Measurements from ENCODE around the gene MAD1L1.

Gene MAD1L1

DNA sequence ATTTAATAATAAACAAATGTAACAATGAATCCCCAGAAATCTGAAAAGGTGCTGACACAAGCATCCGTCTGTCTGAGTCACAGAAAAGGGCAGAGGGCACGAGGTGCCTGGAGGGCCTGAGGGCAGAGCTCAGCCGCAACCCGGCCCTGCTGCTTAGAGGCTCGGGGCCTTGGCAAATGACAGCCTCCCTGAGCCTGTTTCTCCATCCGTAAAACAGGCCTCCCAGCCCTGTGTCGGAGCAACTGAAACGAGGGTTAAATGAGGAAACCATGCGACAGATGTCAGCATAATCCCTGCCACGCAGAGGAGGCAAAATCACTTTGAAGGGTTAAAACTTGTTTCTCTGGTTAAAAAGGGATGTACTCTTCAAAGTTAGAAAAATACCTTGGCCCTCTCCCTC is 34.2 kb upstream of the MAD1L1 start:
- H3K4me3 ChIP-seq (ENCODE audit: low read depth, low read length) = no peak overlapping the region
- TF ChIP-seq, protein P1, sequence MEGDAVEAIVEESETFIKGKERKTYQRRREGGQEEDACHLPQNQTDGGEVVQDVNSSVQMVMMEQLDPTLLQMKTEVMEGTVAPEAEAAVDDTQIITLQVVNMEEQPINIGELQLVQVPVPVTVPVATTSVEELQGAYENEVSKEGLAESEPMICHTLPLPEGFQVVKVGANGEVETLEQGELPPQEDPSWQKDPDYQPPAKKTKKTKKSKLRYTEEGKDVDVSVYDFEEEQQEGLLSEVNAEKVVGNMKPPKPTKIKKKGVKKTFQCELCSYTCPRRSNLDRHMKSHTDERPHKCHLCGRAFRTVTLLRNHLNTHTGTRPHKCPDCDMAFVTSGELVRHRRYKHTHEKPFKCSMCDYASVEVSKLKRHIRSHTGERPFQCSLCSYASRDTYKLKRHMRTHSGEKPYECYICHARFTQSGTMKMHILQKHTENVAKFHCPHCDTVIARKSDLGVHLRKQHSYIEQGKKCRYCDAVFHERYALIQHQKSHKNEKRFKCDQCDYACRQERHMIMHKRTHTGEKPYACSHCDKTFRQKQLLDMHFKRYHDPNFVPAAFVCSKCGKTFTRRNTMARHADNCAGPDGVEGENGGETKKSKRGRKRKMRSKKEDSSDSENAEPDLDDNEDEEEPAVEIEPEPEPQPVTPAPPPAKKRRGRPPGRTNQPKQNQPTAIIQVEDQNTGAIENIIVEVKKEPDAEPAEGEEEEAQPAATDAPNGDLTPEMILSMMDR (IDR thresholded peaks at IDR 0.05; ENCODE audit: borderline replicate concordance, insufficient read depth, low read depth, low read length) = no peak

DNA sequence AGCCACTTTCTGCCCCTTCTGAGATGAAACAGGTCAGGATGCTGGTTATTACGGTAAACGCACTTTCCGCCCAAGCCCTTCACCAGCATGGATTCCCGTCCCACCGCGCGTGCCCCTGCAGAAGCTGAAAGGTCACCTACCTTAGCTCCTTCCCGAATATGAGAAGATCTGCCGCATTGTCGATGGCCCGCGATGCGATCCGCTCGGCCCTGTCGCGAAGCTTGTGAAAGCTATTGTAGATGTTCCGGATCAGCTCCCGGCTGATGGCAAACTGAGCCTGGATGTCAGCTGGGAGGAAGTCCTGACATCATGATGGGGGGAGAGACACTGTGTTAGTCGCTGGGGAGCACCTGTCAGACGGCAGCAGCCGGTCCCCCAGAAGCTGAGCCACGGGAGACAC is 31.4 kb upstream of the MAD1L1 start:
- TF ChIP-seq, protein P1 (IDR thresholded peaks at IDR 0.05; ENCODE audit: borderline replicate concordance, insufficient read depth, low read depth, low read length) = no peak
- H3K4me3 ChIP-seq (ENCODE audit: low read depth, low read length) = no peak overlapping the region

DNA sequence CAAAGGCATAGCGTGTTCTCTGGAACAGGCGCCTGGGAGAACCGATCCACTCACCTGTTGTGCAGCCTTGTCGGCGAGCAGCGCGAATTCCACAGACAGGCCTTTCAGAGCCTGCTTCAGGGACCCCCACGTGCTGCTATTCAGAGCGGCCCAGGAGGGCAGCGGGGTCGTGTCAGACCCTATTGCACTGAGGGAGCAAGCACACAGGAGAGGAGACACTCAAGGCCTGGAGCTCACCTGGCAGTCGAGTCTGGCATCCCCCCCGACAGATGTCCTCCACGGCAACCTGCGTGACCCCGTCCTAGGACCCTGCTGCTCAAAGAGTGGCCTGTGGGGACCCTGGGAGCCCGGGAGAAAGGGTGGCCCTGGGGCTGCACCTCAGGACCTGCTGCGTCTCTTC is 30.4 kb upstream of the MAD1L1 start:
- TF ChIP-seq, protein P1 (IDR thresholded peaks at IDR 0.05; ENCODE audit: borderline replicate concordance, insufficient read depth, low read depth, low read length) = no peak
- H3K4me3 ChIP-seq (ENCODE audit: low read depth, low read length) = no peak overlapping the region

DNA sequence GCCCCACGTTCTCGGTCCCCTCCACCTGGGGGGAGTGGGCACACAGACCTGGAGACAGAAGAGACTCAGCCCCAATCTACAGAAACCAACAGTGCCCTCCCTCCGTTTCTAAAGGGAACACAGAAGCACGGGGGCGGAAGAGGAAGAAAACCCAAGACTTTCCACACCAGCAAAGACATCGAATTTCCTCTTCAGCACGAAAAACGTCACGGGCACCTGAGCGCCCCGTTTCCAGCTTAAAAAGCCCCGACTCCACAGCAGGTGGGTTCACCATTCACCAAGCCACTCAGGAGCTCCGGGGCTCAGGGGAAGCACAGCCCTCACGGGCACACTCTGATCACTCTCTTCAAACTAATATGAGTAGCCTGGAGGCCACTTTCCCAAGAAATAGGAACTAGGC is 28.9 kb upstream of the MAD1L1 start:
- TF ChIP-seq, protein P1 (IDR thresholded peaks at IDR 0.05; ENCODE audit: borderline replicate concordance, insufficient read depth, low read depth, low read length) = no peak
- H3K4me3 ChIP-seq (ENCODE audit: low read depth, low read length) = no peak overlapping the region

DNA sequence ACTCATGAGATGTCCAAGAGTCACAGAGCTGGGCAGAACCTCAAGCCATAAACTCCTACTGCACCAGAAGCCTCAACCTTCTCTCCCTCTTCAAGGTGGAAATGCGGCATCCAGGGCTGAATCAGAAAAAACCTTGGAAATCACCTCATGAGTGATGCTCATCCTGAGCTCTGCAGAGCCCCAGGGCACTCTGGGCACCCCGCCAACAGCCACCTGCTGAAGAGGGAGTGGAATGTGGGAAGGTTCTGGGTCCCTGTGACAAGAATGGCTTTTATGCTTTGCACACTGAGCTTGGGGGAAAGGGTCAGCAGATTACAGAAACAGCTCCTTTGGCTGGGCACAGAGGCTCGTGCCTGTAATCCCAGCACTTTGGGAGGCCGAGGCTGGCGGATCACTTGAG is 28.1 kb upstream of the MAD1L1 start:
- H3K4me3 ChIP-seq (ENCODE audit: low read depth, low read length) = no peak overlapping the region
- TF ChIP-seq, protein P1 (IDR thresholded peaks at IDR 0.05; ENCODE audit: borderline replicate concordance, insufficient read depth, low read depth, low read length) = no peak

DNA sequence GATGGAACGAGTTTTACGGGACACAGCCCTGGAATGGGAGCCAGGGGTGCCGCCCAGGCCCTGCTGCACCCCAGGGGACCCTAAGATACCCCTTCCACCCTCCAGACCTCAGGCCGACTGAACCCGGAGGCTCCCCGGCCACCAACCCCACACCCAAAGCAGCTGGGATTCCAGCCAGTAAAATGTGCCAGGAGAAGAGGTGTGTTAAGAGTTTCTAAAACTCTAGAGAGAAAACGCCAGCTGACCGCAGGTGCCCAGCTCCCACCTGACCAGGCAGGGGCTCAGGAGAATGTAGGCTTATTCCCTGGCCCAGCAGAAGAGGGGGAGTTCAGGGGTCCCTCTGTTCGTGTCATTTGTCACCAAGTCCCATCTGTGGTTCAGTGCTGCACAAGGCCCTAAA is 26.7 kb upstream of the MAD1L1 start:
- H3K4me3 ChIP-seq (ENCODE audit: low read depth, low read length) = no peak overlapping the region
- TF ChIP-seq, protein P1 (IDR thresholded peaks at IDR 0.05; ENCODE audit: borderline replicate concordance, insufficient read depth, low read depth, low read length) = no peak

DNA sequence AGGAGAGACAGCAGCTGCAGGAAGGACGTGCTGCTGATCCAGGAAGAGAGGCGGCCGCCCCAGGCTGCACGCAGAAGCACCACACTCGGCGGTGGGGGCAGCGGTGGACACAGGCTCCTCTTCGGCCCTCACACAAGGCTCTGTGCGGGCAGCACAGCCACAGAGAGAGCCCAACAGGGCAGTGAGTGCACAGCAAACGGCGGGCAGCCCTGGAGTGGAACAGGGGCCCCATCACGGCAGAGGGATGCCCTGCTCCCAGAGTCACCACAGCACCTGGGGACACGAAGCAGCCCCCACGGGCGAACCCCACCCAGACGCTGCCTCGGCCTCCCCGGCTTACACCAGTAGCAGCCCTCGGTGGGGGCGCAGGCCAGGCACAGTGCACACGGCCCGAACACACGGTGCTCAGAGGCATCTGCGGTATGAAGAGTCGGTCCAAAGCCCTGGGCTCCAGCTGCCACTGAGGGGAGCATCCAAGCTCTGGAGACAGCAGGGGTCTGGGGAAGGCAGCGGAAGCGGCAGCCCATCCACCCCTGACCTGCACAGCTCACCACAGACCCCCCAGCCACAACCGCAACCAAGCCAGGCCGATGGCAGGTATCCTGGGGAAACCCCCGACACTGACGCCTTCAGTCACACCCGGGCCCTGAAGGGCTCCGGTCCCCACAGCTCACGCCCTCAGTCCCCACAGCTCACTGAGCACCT is 26.1 kb upstream of the MAD1L1 start:
- no peak overlapping the region for H3K4me3 ChIP-seq (ENCODE audit: low read depth, low read length)
- TF ChIP-seq, protein P1 (IDR thresholded peaks at IDR 0.05; ENCODE audit: borderline replicate concordance, insufficient read depth, low read depth, low read length) = no peak
